Body of pancreas (tissue), 2 donors: ENCODE results near the gene CCDC185. TPM values are rescaled to one million over a fixed set of nuclear protein-coding genes. Genes with fewer than 3 reads are reported as not detected.

ENCODE experiments used
- small RNA-seq: library from RNA; depleted of rRNA; stranded (forward); fragments of <200 nt; gene quantifications from one replicate; pipeline ENCODE3, GENCODE V24; 2016
- total RNA-seq, 2 donors: library from RNA; depleted of rRNA; stranded (reverse); fragments of >200 nt; gene quantifications; one replicate each; pipeline ENCODE4 v1.1.0, GENCODE V29; 2016

The CCDC185 gene
- total RNA-seq, 2 donors from 2014 or later: not detected

Small RNAs within 50 kb of the gene (small RNA-seq; reads per million reads assigned to genes)
- not detected for gene RNU4-57P

Other genes starting within 250 kb of the CCDC185 start
- gene SUSD4, start 29.2 kb upstream of the CCDC185 start, total RNA-seq: 10 to 100 TPM in 1 of 2 donors, 1 to 10 TPM in 1; 3.6 to 18.1 TPM